ENCODE results near the gene TMX3. TPM values are rescaled to one million over a fixed set of nuclear protein-coding genes. Genes with fewer than 3 reads are reported as not detected.

Gene TMX3
- polyA plus RNA-seq, 12 donors: 41.3 to 73.5 (median 57.3) TPM; not detected in 1

DNA sequence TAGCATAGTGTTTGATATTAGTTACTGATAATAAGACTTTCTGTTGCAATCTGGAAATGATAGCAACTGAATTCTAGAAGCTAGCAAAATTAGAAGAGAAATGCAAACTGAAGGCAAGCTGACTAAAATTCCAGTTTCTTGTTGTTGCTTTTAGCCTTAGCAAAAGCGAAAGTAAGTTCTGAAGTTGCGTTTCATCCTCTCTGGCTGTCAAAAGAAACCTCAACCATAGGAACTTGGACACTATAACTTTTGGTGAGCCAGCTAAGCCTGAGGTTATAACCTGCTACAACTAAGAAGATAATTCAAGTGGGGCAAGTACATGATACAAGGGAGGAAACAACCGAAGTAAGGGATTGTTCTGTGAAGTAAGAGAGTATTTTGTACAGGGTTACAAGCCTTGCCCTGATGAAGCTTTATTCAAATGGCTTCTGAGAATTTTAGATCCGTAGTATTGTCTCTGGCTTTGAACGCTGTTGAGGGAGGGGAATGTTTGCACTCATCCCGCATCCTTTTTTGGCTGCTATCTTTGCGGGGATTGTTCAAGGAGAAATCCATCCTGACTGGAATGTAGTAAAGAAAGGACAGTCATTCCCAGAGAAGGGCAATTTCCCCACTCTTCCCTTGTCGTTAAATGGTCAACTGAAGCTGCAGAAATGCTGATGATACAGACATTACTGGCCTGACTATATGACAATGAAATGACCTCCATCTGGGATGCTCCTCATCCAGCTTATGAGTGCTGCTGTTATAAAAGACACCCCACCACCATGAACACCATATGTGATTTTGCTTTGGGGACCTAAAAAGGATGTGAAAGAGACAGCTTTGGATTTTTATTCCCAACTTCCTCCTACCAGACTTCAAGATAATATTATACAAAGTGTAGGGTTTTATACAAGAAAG lies 7.0 kb upstream of the TMX3 start:
- DNase-seq: peak; percentile 6

DNA sequence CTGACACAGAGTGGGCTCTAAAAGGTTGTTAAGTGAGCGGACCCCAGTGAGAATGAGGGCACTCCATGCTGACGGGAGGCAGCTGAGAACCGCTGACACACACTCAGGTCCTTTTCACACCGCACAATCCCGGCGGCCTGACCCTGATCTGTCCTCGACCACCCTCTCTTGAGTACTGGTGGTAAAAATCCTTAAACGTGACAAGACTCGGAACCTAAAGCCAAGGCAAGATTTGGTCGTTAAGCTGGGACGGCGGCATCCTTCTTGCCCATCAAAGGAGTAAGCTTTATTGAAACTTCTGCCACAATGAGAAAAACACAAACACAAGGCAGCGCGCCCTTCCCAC lies 569 bp downstream of the TMX3 start:
- peak; percentile 32 for DNase-seq

DNA sequence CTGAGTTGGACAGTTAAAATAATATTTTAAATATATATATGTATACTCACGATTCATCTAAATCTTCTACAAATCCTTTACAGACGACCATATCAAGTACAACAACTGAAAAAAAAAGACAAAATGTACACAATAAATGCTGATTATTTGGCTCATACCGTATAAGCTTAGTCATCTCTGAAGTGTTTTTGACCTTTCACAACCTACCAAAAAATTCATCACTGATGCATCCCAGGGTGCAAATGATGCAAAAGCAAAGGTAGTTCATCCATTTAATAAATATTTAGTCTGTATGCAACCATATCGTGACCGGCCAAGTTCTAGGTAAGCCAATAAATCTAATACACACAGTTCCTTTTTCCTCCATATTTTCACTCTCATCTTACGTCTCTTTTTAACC lies 1.1 kb downstream of the TMX3 start:
- DNase-seq: no peak

DNA sequence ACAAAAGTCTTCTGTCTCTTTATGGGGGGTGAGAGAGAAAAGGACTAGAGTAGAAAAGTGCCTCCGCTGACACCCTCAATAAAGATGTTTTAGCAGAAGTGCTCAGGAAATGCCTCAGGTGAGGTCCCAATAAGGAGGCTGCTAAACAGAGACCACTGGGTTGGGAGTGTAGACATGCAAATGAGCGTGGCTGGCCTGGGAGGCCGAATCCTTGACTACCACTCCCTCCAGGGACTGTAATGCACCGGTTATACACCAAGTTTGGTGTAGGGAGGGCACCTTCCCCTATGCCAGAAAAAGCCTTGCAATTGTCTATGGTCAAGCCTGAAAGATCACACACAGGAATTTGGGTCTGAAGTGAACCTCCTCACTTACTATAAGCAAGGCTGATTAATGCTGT lies 1.8 kb downstream of the TMX3 start:
- no peak for DNase-seq

DNA sequence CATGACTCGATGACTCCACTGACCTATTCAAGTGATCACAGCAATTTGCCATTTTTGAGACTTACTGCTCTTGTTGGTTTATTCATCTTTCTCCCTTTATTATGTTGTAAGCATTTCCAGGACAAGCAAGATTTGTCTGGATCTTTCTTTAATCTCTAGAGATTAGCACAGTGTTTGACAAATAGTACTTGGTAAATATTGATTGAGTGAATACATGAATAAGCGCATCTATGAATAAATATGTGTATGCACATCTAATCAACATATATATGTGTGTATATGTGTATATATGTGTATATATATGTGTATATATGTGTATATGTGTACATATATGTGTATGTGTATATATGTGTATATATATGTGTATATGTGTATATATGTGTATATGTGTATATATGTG lies 7.3 kb downstream of the TMX3 start:
- DNase-seq: no peak

DNA sequence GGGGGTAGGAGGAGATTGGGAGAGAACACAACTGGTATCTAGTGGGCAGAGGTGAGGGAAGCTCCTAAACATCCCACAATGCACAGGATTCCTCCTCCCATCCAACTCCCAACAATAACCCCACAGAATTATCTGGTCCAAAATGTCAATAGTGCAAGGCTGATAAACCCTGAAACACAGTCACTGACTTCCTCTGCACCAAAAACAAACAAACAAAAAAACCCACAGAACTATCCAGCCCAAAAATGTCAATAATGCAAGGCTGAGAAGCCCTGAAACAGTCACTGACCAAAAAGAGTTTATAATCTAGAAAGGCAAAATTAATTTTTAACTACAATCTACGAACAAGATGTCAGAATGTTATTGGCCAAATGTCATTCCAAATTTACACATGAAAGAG lies 9.8 kb downstream of the TMX3 start:
- no peak for DNase-seq

DNA sequence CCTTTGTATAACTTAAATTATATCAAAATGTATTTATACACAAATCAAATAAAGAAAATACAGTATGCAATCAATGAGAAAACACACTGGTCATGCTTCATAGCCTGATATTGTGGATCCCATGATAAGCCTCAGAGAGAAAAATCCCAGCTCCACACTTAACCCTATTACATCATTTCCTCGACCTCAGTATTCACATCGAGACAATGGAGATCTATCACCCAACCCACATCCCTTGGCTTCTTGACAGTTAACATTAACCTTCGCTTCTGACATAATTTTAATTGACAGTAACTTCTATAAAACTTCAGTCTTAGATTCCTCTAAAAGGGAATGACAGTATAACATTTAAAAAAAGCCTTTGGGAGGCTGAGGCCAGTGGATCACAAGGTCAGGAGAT lies 11.6 kb downstream of the TMX3 start:
- DNase-seq: no peak

DNA sequence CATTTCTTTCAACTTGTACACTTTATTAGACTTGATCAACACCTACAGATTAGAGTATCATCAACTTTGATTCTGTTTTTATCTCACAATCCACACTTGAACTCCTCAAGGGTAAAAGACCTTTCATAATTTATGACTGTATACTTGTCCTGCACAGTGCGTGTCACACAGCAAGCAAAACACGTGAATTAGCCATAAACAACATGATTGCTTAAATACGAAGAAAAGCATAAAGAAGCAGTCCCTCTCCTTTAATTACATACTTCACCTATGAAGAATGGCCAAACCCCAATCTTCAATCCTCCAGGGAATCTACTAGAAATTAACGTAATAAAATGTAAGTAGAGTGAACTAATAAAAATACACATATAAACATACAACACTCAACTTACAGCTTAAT lies 13.6 kb downstream of the TMX3 start:
- no peak for DNase-seq

DNA sequence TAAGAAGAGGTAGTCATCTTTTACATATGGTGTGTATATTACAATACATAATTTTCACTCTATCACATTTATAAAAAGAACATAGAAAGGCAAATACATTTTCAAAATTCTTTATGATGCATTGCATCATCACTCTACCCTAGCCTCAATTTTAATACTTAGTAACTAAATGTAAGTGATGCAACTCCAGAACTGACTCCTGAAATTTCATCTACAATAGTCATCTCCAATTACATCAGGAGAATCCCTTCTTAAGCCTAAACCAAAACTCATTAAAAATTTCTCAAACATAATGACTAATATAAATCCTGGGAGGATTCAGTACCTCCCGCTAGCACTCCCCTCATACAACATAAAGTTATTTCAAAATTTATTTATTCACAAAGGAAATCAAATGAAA lies 15.9 kb downstream of the TMX3 start:
- DNase-seq: no peak

DNA sequence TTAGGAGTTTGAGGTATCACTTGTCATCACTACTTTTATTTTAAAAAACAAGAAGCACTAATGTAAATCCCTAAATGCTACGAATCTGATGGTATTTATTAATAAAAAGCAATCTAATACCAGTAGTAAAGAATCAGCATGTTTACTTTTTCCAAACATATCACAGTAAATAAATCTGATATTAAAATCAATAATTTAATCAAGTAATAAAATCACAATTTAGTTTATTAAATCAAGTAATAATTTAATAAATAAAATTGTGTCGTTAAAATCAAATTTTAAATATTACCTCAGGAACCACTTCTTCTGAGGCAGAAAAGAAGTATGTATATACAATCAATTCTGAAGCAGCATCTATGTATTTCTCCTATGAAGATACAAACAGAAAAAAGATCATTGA lies 18.0 kb downstream of the TMX3 start:
- DNase-seq: no peak

DNA sequence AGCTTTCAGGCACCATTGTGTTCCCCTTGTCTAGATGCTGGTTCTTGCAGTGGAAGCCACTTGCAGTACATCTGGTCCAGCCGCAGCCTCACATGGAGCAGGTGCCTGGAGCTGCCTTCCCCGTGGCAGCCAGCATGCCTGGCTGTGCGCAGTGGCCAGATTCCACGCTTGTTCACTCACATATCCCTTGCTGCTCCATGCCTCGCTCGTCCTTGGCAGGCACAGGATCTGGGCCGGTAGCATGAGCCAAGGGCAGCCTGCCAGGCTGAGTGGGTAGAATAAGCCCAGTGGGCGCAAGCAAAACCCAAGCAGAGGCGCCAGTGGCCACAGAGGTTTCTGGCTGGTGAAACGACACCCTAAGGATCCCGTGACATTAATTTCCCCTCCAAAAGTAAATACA lies 20.6 kb downstream of the TMX3 start:
- no peak for DNase-seq

DNA sequence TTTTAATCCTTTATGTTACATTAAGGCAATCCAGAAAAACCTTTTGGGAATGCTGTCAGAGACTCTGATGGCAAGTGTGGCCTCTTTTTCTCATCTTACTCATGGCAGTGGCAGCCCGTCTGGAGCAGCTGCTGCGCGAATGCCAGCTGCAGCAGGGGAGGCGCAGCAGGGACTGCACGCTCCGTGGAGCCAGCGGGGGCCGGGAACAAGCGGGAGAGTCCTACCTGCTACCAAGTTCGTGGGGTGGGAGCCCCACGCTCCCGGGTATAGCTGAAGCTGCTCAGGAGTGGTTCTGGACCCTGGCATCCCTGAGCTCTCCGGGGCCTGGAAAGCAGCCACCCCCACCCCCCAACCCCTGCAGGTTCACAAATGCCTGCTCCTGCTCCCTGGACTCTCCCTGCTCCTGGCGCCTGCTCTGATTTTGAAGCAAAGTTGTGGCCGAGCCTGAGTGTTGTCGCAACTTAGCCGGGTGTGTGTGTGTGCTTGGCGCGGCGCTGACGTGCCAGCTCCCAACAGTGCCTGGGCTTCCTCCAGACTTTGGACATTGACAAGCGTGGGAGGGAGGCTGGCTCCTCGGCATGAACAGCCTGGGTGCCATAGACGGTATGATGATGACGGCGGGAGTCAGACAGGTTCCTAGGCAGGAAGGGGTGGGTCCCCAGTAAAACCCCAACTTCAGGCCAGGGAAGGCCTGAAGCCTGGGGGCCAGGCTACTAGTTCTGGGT lies 21.7 kb downstream of the TMX3 start:
- DNase-seq: no peak

DNA sequence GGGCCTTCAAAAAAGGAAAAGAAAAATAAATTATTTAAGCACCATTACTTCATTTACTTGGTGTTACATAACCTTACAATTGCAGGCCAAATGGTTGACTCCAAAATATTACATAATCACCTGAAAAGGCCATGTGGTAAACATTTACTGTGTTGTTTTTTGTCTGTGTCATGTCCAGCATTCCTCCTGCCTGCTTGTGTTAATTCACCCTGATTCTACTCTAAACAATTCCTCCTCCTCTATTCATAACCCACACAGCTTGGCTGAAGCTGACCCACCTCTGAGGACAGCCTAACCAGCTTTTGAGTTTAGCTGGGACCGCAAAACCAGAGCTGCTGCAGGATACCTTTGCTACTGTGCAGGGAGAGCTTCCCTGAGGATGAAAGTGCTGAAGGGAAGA lies 35.4 kb downstream of the TMX3 start:
- DNase-seq: no peak

DNA sequence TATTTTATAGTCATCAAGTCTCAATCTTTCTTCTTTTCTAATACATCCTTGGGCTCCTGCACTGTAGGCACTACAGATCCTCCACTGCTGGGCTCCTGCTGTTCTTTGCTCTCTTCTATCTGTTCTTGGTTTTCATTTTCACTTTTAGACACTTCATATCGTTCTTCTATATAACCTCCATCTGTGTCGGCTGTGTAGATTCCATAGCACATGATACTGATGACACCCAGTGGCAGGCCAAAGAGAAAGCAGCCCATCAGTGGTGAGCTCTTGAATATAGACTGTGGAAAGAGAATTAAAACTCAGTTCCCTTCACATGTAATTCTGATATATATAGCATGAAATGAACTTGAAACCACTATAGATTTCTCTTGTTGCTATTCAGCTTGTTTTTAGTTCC lies 38.0 kb downstream of the TMX3 start:
- no peak for DNase-seq

DNA sequence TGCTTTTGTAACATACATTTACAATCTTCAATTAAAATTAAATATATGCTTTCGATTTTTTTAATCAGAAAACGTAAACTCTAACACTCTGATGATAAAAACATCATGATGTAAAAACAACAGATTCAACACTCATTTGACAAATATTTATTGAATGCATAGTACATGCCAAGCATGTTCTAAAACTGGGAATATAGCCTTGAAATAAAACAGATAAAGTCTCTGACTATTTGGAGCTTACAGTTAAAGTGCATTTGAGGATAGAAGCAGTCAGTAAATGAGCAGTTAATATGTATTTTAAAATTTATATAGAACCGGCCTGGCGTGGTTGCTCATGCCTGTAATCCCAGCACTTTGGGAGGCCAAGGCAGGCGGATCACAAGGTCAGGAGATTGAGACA lies 47.8 kb downstream of the TMX3 start:
- peak; percentile 19 for DNase-seq

DNA sequence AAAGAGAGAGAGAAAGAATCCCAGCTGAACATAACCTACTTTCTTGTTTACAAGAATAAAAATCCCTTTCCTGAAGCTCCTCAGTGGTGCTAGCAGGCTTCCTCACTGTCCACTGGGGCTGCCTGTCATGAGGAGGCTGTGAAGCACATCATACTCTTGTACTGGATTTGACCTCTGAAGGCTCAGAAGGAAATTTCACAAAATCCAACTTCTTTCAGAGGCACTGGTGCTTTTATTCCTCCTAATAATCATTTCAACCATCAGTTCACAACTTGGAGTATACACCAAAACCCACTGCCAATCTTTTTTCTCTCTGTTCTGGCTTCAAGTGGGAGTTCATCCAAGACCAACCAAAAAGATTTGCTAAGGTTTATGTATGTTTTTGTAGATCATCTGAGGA lies 48.5 kb downstream of the TMX3 start:
- DNase-seq: peak; percentile 28

DNA sequence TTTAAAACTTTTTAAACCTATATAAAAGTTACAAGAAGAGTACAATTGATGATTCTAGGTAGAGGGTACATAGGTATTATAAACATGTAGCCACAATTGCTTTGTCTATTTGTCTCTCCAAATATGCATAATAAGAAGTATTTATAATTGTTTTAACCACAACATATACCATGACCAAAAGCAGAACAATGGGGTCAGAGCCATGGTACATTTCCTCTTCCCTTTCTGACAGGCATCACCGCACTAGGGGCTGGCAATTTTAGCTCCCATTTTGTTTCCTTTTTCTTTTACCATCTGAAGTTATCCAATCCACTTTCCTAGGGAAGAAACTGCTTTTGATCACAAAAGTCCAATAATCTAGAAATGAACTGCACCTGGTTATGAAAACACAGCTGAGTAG lies 49.3 kb downstream of the TMX3 start:
- no peak for DNase-seq

DNA sequence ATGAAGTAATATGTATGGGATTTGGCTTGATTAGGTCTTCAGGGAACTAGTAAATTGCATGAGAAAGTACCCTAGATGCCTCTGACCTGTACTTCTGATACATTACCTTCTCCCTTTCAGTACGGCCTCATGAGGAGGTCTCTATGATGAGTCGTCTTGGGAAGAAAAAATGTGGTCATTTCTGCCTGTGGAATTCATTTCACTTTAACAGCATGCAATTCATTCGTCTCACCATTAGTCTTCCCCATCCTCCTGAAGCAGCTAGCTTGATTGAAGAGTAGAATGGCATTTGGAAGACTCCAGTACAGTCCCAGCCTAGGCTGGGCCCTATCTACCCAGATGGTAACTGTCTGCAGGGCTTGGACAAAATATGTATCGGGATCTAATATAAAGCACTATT lies 52.2 kb downstream of the TMX3 start:
- DNase-seq: no peak

DNA sequence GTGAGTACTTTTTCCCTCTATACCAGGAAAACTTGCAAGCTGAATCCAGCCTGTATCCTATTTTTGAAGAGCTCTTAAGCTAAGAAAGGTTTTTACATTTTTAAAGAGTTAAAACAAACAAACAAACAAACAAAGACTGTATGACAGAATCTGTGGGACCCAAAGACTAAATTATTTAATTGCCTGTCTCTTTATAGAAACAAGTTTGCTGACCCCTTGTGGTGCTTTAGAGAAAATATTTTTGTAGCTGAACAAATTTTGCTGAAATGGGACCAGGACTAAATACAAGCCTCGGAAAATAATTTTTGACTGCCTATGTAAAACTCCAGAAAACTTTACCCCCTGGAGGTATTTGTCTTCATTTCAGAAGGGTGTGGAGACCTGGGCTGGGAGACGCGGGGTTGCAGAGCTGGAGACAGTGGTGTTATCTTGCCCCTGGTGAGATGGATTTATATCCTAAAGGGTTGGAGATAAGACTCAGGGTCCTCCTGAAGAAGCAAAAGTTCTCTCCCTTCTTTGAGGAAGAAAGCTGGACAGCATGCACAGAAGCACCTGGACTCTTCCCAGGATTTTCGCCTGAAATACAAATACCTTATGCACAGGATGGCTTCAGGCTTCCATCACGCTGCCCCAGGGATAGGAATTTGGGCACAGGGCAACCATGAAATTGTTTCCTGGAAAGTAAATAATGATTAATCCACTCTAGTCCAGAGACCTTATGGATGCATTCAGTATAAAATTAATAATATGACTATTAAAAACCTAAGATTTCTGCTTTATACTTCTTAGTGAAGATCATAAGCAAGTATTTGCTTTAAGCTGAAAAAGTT lies 54.3 kb downstream of the TMX3 start:
- DNase-seq: peak; percentile 26

DNA sequence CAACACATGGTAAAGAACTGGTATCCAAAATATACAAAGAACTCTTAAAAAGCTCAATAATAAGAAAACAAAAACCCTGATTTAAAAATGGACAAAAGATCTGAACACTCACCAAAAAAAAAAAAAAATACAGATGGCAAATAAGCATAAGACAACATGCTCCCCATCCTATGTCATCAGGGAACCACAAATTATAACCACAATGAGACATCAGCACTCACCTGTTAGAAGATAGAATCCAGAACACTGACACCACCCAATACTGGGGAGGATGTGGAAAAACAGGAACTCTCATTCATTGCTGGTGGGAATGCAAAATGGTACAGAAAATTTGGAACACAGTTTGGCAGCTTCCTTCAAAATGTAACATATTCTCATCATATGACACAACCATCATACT lies 66.7 kb downstream of the TMX3 start:
- DNase-seq: no peak

DNA sequence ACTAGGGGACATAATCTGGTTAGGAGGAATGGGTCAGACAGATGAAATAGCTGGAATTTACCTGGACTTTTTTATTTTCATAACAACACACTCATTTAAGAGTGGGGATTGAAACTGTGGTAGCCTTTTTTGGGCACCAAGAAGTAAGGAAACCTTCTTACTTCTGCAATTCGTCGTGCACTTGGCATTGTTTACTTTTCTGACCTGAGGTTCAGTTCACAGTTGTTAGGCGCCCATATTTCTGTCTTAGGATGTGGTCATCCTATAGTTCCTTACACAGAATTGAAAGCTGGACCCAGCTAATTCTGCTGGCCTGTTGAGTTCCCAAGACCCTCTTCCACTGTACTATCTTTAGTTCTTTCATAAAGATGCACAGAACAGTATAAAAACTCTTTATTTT lies 72.9 kb downstream of the TMX3 start:
- DNase-seq: no peak

DNA sequence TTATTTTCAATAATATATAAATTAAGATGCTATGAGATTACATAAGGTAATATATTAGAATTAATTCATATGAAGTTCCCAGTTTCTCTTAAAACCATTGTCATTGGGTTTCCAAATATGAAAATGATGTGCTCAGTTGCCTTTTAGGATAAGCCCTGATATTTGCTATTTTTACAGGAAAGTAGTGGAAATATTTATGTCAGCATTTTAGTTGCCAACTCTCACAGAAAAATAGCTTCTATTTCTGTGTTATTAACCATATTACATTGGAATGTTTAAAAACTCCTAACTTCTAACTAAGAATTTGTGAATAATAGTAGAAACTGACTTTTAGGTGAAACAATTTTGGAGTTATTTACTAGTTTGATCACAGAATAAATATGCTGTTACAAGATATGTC lies 74.0 kb downstream of the TMX3 start:
- DNase-seq: peak; percentile 26

DNA sequence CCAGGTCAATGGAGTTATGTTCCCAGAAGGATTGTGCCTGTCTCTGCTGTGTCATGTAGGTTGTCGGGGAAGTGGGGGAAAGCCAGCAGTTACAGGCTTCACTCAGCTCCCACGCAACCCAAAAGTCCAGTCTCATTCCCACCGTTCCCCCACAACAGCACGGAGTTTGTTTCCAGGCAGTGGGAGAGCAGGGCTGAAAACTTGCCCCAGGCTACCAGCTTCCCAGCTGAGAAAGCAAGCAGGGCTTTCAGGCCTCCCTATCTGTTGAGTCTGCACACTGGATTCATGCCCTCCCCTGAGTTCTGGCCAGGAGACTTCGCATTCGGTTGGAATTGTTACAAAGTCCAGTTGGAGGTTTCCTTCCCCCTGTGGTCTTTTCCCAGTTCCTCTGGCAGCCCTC lies 76.3 kb downstream of the TMX3 start:
- DNase-seq: no peak
